ENCODE data around the gene KRTAP4-12.
"Not testable (repeated sequence)": the region's sequence is repeated elsewhere in the genome, so short reads cannot be mapped to it uniquely, and the experiment has no call there.

The KRTAP4-12 gene

DNA sequence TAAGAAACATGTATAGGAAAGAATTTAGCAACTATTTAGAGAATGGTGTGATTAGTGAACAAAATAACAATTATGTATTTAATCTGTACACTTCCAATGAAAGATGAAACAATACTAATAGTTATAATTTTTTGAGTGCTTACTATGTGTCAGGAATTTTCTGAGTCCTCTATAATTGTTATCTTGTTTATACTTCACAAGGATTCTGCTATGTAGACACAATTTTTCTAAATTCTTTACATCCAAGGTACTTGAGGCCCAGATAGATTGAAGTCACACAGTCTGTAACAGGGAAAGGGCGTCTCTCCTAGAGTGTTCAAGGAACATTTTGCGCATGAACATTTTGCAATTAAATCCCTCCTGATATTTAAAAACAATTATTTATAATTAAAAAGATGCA, 1.1 kb upstream of the KRTAP4-12 start:
- no peak for DNase-seq

DNA sequence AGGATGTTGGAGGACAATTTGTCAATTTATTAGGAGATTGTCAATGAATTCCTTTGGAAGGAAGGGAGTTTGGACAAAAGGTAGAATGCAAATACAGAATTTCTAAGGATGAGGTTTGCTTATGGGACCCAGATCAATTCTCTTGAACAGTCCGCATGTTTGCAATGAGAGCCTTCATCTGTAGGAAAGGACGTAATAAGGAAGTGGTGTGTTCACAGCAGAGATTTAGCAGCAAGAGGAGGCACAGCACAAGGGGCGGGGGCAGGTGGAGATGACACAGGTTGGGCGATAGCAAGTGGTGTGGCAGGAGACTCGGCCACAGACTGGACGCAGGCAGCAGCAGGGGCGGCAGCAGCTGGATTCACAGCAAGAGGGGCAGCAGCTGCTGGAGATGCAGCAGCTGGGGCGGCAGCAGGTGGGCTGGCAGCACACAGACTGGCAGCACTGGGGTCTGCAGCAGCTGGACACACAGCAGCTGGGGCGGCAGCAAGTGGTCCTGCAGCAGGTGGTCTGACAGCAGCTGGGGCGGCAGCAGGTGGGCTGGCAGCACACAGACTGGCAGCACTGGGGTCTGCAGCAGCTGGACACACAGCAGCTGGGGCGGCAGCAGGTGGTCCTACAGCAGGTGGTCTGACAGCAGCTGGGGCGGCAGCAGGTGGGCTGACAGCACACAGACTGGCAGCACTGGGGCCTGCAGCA, 541 bp downstream of the KRTAP4-12 start:
- DNase-seq: not testable (repeated sequence)

GRCh38 chr17:41121742-41122141, 2.2 kb downstream of the KRTAP4-12 start:
- DNase-seq: no peak

DNA sequence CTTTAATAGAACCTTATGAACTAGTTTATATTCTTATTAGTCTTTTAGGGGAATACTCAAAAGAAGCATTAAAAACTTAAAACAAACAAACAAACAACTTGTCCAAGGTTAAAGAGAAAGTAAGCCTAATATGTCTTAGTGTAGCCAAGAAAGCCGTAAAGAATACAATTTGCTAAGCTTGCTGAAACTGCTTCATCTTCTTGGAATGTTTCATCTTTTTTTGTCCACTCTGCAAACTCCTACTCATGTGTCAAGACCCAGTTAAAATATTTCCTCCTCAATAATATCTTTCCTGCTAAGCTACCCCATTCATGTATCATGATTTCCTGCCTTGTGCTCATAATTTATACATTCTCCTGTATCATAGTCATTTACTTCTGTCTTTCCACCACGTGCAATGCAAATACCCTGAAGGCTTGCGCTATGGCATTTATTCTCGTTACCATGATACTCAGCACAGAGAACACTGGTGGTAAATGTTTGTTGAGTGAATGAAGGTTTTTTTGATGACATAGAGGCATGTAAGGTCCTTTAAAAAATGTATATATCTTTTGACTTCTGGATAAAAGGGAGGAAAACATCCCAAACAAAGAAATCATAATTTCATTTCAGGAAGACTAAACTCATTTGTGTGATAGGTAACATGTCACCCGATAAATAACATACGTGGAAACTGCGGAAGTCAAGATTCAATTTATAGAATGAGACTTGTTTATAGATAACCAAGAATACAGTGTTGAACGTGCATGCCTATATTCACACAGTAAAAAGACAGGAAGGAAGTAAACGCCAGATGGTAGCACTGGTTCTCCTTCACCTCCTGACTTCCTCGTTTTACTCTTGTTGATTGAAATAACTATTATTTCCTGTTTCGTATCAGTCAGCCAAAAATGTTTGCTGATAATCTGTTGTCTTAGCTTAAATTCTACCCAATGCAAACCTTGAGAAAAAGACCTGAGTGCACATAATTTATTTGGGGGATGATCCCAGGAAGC, 4.0 kb downstream of the KRTAP4-12 start:
- peak in 1 of 2 donors; percentile 84 for DNase-seq

GRCh38 chr17:41118721-41119120, 5.3 kb downstream of the KRTAP4-12 start:
- DNase-seq: no peak

GRCh38 chr17:41117846-41118386, 6.1 kb downstream of the KRTAP4-12 start, which contains the start of gene KRTAP4-11:
Gene KRTAP4-11, minus strand, starts transcription at chr17:41118373. Its CDS starts 58 bp downstream, at chr17:41118315.
- not testable (repeated sequence) for DNase-seq

DNA sequence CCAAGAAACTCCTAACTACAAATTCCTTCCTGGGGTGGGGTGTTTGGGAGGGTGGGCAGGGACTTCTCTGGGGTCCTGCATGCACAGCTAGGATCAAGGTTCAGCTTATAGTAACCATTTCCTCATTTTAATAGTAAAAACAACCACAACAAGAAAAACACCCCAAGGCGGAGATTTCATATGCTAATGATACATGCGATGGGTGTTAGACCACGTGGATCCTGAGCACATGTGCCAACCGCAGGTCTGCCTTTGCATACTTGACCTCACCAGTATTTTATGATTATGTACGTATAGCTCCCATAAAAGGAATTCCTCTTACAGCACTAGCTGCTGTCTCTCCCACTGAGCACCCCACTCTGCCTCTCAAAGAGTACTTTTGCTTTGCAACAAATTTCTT, 7.7 kb downstream of the KRTAP4-12 start:
- no peak for DNase-seq

DNA sequence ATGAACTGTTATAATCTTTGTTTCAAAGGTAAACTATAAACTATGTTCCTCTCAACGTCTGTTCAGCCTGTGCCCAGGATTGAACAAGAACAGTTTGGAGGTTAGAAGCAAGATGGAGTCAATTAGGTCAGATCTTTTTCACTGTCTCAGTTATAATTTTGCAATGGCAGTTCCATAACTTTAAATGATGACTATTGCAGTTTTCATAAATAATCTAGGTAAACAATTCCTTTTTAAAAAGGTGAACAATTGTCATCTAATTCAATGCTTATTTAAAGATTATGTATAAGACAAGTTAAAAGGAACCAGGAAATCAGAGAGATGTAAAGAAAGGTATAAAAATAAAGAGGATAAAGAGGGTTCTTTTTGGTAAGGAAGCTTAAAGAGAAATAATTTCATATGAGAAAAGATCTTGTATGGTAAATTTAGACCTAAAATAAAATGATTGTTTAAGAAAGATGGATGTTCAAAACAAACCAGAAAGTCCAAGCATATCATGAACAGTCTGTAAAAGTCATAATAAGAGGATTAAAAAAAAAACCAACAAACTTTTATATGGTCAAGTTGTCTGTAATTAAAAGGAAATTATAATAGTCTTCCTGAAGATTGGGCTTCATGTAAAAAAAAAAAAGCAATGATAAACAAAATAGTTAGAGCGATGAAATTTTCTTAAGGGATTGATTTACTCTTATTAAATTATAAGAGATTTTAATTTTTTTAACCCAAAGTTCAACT, 12.7 kb downstream of the KRTAP4-12 start:
- DNase-seq: no peak

DNA sequence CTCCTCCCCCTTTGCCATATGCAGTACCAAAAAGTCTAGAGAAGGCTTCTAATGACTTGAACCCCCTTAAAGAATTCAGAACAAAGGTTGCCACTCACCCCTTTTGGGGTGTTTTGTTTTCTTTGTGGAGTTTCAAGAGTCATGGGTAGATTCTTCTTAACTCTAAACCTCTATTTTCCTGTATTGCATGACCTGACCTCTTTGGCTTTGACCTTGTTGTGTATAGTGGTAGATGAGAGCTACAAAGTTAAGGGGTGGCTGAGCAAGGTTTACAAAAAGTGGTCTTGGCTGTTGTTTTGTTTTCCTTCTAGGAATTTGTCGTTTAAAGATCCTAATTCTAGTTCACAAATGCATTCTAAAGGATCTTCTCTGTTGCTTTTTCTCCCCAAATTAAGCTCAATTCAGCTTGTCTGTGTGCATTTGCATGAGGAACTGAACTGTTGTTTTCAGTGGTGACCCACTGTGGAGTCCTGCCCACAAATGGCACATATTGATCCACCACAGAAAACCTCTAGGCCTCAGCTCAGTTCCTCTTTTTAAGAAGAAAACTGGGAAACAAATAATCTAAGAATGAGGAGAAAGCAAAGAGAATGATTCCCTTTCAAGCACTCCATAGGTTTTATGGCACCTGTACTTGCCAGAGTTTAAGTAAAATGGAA, 15.1 kb downstream of the KRTAP4-12 start:
- not testable (repeated sequence) for DNase-seq

- no peak for DNase-seq
Measured at GRCh38 chr17:41107941-41108450, 16.0 kb downstream of the KRTAP4-12 start.

GRCh38 chr17:41105347-41105746, 18.6 kb downstream of the KRTAP4-12 start, which contains the start of gene KRTAP4-9:
Gene KRTAP4-9, plus strand, starts transcription at chr17:41105389. Its CDS starts 0 bp downstream, at chr17:41105389.
- not testable (repeated sequence) for DNase-seq

GRCh38 chr17:41104386-41105038, 19.5 kb downstream of the KRTAP4-12 start:
- not testable (repeated sequence) for DNase-seq

- DNase-seq: no peak
Measured at GRCh38 chr17:41103896-41104295, 20.1 kb downstream of the KRTAP4-12 start.

GRCh38 chr17:41101586-41102259, 22.3 kb downstream of the KRTAP4-12 start, which contains the start of gene KRTAP4-16:
Gene KRTAP4-16, minus strand, starts transcription at chr17:41102209. Its CDS starts 0 bp downstream, at chr17:41102209.
- DNase-seq: no peak

- DNase-seq: peak in 1 of 2 donors; percentile 29
Measured at GRCh38 chr17:41099682-41100480, 24.1 kb downstream of the KRTAP4-12 start.

DNA sequence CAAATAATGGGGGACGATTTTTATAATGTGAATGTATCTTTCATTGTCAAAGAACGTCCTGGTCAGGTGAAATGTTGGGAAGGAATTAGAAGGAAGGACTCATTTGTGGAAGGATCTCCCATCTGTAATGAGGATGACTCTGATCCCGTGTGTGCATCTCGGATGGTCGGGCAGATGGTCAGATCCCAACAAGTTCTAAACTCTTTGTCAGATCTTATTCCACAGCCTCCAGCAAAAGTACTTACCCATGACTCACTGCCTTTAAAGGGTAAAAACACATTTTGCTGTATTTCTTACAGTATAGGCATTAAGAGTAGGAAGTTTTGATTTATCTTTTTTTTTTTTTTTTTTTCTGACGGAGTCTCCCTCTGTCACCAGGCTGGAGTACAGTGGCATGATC, 25.5 kb downstream of the KRTAP4-12 start:
- DNase-seq: no peak

DNA sequence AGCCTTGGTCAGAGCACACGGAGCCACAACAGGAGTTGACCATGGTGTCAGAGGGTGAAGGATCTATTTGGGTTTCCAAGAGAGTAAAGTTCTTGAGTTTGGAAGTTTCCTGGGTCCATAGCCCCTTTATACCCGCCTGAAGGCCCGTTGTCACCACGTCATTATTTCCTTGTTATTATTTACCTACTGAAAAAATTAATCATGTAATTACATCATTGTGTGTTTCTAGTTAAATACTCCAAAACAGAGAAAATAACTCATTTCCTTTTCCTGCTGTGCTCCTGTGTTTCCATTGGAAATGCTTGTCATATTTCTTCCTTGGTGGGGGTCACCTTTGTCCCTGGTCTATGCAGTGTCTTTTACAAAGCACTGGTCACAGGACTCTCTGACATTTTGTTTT, 25.9 kb downstream of the KRTAP4-12 start, which contains the start of gene KRTAP4-8:
KRTAP4-8 (minus strand) TSS at position 101 of the 400 bp plus-strand sequence; CDS start at position 43, 58 bp downstream.
- DNase-seq: no peak

DNA sequence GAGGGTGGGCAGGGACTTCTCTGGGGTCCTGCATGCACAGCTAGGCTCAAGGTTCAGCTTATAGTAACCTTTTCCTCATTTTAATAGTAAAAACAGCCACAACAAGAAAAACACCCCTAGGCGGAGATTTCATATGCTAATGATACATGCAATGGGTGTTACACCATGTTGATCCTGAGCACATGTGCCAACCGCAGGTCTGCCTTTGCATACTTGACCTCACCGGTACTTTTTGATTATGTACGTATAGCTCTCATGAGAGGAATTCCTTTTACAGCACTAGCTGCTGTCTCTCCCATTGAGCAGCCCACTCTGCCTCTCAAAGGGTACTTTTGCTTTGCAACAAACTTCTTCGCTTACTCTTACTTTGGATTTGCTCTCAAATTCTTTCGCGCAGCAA, 27.9 kb downstream of the KRTAP4-12 start:
- DNase-seq: no peak

- not testable (repeated sequence) for DNase-seq
Measured at GRCh38 chr17:41088760-41089352, 35.1 kb downstream of the KRTAP4-12 start.

Data from bone marrow (tissue), 2 donors.